Lower leg skin (tissue), 3 donors: ENCODE results near the gene PDE9A.

Experiments
- POLR2A ChIP-seq, 2 donors: fragments of 450-650 bp; IDR thresholded peaks; one replicate each; pipeline ENCODE4 v1.6.1; 2016 to 2017; ENCODE audit warnings: antibody characterized with exemption in 2 of 2, mild to moderate bottlenecking in 1 of 2, moderate library complexity in 1 of 2
- TF ChIP-seq, protein P1 (sequence below), 3 donors: fragments of 450-650 bp; IDR thresholded peaks; one replicate each; pipeline ENCODE4 v1.5.1; 2016; ENCODE audit warnings: antibody characterized with exemption in 3 of 3, mild to moderate bottlenecking in 3 of 3, moderate library complexity in 2 of 3

DNA sequence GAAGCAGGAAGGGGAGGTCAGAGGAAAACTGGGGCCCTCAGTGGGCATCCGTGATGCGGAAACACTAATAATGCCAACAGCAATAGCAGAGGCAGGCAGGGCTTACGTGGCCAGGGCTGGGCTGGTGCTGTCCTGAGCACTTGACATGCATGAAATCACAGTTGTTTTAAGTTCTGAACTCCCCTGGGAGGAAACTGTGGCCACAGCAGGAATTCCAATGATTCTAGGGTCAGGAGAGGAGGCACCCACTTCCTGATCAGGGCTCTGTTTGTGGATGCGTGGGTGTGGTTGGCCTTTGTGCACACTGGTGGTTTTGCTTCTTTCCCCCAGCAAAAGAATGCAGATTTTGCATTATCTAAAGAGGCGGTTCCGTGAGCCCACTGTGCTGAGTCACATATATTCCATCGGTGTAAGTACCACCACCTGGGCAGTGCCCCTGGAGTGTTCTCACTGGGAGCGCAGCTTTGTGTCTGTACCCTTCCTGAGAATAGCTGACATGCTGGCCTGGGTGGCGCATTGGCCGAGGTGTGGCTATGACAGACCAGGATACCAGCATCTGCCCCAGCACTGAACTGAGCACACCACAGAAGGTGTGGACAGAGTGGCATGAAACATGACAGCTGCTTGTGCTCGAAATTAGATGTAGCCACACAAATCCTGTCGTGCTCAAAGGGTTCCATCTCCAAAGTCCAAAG, 71.0 kb downstream of the PDE9A start:
- TF ChIP-seq, protein P1, sequence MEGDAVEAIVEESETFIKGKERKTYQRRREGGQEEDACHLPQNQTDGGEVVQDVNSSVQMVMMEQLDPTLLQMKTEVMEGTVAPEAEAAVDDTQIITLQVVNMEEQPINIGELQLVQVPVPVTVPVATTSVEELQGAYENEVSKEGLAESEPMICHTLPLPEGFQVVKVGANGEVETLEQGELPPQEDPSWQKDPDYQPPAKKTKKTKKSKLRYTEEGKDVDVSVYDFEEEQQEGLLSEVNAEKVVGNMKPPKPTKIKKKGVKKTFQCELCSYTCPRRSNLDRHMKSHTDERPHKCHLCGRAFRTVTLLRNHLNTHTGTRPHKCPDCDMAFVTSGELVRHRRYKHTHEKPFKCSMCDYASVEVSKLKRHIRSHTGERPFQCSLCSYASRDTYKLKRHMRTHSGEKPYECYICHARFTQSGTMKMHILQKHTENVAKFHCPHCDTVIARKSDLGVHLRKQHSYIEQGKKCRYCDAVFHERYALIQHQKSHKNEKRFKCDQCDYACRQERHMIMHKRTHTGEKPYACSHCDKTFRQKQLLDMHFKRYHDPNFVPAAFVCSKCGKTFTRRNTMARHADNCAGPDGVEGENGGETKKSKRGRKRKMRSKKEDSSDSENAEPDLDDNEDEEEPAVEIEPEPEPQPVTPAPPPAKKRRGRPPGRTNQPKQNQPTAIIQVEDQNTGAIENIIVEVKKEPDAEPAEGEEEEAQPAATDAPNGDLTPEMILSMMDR (IDR thresholded peaks at IDR 0.05) = no peak
- no peak for TF ChIP-seq POLR2A (IDR thresholded peaks at IDR 0.05)
